AG08395 (cell line): ENCODE data around the gene ENPP1.
A peak's percentile ranks its signal among the peaks of the same experiment; 100 is the strongest.
"Not testable (repeated sequence)": the region's sequence is repeated elsewhere in the genome, so short reads cannot be mapped to it uniquely, and the experiment has no call there.

Experiments
- DNase-seq: peaks from one replicate; pipeline ENCODE4 v3.0.0; 2012; ENCODE audit warnings: mixed read lengths, low spot score

The ENPP1 gene

DNA sequence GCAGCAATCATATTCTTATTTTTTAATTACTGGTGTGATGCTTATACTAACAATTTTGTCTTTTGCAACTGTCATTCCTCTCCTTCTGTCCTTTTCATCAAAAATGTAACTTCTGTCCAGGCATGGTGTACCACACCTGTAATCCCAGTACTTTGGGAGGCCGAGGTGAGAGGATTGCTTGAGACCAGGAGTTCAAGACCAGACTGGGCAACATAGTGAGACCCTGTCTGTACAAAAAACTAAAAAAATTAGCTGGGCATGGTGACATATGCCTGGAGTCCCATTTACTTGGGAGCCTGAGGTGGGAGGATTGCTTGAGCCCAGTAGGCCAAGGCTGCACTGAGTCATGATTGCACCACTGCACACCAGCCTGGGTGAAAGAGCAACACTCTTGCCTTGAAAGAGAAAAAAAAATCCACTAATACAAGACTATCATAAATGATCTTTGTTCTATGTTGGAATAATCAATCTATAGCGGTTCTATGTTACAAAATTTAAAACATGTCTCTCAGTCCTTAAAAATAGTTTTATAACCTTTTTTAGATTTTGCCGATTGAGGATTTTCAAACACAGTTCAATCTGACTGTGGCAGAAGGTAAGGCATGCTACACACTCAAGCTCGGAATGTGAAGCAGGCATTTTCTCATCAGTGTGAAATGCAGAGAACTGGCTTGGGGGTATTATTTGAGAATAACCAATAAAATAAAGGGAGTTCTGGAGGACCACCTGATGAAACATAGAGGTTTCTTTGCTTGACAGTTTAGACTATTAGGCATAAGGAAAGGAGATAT, 70.4 kb downstream of the ENPP1 start:
- no peak for DNase-seq

DNA sequence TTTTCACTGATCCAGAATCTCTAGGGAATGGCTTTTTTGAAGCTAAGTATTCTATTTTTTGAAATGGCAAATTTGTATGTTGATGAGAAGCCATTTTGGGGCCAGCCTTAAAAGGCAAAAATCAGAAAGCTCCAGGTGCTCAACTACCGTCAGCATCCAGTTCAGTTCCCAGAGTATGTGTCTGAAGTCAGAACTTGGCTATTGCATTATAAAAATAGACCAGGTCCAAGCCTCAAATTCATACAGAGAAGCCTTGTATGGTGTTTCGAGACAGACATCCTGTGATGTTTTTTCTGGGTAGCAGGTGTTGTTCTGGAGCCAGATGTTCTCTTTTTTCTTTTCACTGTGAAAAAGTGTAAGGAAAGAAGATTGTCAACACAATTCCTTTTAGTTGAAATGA, 75.2 kb downstream of the ENPP1 start:
- no peak for DNase-seq

DNA sequence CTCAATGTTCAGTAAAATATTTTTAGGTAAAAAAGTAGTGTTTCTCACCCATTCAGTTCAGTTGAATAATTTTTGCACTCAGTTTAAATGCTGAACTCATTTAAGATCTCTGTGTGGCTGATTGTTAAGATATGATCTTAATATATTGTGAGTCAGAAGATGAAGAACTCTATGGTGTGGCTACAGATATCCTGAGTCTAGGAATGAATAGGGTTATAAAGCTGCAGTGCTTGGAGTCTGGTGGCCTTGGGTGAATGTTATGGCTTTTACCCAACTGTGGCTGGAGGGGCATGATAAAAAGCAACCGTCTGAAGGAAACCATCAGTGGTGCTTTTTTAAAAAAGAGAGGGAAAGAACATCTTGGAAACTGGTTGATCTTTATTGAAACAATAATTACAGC, 77.4 kb downstream of the ENPP1 start:
- DNase-seq: no peak

DNA sequence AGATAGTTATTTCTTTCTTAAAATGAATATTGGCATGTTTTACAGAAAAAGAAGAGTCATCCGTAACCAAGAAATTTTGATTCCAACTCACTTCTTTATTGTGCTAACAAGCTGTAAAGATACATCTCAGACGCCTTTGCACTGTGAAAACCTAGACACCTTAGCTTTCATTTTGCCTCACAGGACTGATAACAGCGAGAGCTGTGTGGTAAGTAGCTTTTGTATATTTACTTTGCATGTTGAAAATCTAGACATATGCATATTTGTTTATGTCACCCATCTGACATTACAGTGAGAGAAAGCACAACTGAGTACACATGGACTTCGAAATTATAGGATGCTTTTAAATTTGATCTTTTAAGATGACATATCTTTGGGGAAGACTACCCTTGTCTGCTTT, 78.7 kb downstream of the ENPP1 start:
- DNase-seq: no peak

DNA sequence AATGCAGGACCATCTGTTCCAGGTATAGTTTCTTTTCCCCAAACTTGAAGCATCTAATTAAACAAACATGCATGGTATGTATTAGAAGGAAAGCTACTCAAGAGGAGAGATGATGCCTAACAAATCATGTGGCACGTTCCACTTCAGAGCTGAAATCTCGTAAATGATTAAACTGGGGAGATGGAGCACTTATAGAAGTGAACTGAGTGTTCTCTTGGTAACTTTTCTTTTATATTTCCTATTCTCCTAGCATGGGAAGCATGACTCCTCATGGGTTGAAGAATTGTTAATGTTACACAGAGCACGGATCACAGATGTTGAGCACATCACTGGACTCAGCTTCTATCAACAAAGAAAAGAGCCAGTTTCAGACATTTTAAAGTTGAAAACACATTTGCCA, 82.3 kb downstream of the ENPP1 start:
- DNase-seq: no peak

DNA sequence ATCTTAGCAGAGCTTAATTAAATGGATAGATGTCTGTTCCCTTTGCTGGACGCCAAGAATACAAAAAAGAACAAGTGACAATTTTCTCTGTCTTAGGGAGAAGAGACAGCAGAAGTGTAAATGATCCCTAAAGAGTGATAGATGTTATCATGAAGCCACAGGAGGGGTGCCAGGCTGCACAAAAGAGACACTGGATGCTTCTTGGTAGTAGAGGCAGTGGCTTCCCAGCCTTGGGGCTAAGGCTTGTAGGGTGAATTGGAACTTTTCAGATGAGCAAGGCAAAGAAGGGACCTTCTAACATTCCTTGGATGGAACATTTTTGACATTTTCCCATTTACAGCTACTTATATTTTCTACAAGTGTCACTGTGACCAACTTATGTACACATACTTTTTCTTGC, 85.4 kb downstream of the ENPP1 start:
- DNase-seq: no peak

DNA sequence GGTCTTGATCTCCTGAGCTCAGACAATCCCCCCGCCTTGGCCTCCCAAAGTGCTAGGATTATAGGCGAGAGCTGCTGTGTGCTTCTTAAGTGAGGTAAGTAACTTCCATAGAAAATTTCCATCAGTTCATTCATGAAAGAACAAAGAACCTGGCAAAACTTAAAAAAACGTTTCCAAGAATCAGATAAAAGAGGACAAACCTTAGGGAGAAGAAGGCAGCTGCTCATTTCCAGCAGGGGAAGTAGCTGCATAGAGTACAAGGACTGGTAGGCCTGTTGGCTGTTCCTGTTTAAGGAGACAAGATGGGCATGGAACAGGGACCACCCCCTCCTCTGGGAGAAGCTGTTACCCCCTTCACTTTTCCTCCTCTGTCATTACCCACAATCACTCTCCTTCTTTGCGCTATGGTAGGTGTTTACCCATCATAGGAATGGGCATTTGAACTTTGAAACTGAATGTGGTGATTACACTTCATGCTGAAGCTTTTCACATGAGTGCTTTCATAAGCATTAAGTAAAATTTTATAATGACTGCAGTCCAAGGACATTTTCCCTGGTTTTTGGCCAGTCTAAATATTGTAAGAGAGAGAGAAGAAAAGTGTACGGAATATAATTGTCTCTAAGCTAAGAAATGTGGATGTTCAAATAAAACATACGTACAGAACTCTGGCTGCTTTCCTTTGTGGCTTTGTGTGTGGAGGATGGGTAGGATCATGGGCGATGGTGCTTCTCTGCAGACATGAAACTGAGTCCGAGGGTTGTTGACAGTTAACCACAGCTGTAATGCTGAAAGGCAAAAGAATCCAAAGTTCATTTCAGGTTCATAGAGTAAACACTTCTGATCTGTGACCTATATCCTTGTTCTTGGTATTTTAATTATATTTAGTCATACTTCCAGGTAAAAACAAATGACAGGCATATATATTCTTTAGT, 86.9 kb downstream of the ENPP1 start:
- DNase-seq: no peak

DNA sequence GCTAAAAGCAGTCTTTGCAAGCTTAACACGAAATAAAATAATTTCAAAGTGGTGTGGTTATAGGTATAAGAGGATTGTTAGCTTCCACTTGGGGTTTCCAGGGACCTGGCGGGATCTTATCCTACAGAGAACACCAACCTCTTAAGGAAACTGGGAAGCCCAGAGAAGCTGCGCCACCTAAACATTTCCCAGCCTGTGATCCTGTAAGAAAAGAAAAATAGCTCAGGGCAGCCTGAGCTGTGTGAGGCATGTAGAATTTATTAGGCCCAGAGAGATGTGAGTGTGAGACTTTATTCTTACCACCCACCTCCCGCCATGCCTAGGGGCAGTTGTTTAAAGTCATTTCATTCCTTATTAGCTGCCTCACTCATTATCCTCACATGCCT, 89.2 kb downstream of the ENPP1 start:
- no peak for DNase-seq

DNA sequence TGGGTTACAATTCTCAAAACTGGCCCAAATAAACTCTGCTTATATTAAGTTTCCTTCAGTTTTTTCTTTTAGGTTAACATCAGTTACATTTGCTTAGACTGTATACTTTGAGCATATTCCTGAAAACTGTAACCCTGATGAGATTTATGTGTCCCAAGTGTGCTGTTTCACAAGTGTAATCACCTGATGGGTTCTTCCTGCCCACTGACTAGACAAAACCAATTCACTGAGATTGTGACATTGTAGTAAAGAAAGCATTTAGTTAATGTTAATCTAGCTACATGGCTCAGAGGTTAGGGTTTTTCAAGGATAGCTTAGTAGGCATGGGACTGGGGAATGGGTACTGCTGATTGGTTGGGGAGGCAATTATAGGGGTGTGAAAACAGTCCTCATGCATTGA, 89.8 kb downstream of the ENPP1 start:
- no peak for DNase-seq

DNA sequence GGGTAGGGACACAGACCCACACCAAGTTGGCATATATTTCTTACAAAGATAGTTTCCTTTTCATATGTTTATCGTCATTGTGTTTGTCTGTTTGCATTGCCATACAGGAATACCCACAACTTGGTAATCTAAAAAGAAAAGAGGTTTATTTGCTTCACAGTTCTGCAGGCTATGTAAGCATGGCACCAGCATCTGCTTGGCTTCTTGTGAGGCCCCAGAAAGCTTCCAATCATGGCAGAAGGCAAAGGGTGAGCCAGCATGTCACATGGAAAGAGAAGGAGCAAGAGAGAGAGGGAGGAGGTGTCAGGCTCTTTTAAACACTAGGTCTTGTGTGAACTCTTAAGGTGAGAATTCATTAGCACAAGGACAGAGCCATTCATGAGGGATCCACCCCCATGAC, 90.9 kb downstream of the ENPP1 start:
- no peak for DNase-seq

DNA sequence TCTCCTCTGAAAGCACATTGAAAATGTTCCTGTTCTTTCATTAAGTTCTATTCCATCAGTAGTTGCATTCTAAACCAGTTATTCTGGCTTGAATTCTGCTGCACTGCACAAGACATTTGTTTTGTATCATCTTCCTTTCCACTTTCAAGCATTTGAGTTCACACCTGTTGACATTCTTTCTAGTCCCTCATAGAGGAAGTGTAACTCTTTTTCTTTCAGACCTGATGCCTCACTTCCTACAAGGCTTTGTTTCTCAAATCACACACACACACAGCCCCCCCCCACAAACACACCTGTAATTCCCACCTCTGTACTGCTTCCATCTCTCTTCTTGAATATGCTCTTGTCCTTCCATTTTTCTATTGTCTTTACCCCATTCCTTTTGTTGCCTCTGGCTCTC, 92.4 kb downstream of the ENPP1 start:
- DNase-seq: no peak

DNA sequence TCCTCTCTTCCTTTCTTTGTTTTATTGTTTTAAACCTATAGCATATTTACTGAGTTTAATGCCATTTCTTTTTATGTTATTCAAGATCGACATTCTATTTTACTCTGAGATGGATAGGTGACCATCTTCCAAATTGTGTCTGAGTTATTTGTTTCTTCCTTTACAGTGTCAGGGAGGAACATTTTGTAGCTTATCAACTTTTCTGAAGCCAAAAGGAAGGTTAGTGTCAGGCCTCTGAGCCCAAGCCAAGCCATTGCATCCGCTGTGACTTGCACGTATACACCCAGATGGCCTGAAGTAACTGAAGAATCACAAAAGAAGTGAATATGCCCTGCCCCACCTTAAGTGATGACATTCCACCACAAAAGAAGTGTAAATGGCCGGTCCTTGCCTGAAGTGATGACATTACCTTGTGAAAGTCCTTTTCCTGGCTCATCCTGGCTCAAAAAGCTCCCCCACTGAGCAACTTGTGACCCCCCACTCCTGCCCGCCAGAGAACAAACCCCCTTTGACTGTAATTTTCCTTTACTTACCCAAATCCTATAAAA, 93.6 kb downstream of the ENPP1 start:
- DNase-seq: not testable (repeated sequence)

DNA sequence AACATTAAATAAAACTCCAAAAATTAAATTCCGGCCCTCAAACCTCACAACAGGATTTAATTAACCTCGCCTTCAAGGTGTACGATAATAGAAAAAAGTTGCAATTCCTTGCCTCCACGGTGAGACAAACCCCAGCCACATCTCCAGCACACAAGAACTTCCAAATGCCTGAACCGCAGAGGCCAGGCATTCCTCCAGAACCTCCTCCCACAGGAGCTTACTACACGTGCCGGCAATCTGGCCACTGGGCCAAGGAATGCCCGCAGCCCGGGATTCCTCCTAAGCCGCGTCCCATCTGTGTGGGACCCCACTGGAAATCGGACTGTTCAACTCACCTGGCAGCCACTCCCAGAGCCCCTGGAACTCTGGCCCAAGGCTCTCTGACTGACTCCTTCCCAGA, 95.9 kb downstream of the ENPP1 start:
- DNase-seq: not testable (repeated sequence)

DNA sequence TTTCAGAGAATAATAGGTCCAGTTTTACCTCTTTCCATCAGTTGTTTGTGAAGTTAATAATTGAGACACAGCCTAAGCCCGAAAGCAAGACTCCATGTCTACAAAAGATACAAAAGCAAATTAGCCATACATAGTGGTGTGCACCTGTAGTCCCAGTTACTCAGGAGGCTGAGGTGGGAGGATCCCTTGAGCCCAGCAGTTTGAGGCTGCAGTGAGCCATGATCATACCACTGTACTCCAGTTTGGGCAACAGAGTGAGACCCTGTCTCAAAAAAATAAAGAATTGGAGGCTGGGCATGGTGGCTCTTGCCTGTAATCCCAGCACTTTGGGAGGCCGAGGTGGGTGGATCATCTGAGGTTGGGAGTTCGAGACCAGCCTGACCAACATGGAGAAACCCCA, 101.0 kb downstream of the ENPP1 start:
- DNase-seq: not testable (repeated sequence)

DNA sequence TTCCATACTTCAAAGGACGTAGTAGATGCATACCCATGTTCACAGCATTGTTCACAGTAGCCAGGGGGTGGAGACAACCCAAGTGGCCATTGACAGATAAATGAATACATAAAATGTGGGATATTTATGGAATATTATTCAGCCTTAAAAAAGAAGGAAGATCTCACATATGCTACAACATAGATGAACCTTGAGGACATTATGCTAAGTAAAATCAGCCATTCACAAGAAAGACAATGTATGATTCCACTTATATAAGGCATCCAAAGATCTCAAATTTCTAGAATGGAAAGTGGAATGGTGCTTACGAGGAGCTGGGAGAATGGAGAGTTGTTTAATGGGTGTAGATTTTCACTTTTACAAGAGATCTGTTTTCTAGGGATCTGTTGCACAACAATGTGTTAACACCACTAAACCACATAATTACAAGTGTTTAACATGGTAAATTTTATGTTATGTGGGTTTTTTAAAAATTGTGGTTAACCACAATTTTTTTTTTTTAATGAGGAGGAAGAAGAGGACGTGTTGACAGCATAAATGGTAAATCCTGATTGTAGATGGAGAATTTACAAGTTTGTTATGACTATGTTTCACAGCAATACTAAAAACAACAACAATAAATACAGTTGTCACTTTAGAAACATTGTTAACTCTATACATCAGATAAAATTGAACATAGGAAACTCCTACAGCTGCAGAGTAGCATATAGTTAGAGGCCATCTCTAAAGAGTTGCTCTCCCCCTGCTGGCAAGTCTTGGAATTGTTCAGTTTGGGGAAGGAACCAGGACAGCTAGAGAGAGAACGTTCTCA, 101.8 kb downstream of the ENPP1 start:
- DNase-seq: peak; percentile 65

DNA sequence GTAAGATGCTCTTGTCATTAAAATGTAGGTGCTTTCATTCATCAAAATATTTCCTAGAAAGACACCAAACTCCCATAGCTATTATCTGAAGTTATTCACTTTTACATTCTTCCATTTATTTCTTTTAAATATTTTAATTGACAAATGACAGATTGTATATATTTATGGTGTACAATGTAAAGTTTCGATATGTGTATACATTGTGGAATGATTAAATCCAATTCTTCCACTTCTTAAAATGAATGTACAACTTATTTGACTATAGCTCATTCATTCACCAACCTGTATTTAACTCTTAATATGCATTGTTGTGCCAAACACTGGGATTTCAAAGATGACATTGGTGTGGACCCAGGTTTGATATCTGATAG, 102.4 kb downstream of the ENPP1 start:
- DNase-seq: no peak

DNA sequence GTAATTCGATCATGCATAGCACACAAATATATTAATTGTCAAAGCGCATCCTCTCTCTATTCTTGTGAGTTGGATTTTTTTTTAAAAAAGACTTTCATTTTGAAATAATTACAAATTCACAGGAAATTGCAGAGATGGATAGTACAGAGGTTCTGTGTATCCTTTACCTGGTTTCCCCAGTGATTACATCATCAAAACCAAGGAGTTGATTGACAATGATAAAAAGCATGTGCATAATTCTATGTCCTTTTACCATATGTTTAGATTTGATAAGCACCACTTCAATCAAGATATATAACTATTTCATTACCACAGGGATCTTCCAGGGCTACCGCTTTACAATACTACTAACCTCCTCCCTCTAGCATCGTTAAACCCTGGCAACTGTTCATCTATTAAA, 103.1 kb downstream of the ENPP1 start:
- no peak for DNase-seq

DNA sequence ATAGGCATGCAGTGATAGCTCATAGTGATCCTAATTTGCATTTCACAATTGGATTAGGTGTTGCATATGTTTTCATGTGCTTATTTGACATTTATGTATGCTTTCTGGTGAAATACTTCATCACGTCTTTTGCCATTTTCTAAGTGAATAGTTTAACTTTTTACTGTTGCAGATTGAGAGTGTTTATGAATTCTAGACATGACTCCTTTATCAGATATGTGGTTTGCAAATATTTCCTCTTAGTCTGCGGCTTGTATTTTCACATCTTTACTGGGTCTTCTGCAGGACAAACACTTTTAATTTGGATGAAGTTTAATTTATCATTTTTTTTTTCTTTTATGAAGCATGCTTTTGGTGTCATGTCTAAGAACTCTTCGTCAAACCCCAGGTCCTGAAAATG, 104.1 kb downstream of the ENPP1 start:
- DNase-seq: no peak

DNA sequence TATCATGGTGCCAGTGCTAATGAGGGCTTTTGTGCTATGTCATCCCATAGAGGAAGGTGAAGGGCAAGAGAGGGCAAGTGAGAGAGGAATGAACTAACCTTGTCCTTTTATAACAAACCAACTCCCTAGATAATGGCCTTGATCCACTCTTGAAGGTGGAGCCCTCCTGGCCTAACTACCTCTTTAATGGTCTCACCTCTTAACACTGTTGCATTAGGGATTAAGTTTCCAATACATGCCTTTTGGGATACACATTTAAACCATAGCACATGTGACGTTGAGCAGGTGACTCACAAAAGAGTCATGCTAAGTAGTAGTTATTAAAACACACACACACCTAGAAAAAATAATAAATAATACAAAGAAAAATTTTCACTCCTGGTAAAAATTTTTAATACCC, 106.4 kb downstream of the ENPP1 start:
- no peak for DNase-seq

DNA sequence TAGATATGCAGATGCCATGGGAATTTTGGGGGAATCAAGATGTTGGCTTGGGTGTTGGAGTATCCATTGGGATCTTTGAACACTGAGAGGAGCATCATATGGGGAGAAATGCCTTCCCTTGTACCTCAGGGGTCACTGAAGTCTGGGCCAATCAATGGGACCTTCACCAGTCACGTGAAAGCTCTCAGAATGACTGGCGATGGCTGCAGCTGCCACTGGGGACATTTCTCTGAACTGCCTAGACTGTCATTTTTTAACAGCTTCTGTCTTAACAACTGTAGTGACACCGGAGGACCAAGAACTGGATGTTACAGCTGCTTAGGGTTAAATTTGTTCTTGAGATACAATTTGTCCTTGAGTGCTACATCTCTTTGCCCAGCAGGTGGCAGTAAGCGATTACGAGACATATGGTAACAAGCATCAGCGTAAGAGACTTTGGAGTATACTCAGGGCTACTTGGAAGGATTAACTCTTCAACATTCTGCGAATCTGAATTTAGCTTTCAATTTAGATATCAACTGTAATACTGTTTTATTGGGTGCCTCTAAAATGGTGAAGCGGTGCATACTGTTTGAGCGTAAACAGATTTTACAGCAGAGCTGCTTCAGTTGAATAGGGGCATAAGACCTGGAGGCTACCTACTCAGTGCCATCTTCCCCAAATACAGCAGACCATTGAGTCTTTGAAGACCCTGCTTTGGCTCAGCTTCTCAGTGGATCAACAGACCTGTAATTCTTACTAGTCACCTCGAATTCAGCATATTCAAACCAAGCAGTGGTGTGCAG, 107.3 kb downstream of the ENPP1 start:
- DNase-seq: peak; percentile 77

DNA sequence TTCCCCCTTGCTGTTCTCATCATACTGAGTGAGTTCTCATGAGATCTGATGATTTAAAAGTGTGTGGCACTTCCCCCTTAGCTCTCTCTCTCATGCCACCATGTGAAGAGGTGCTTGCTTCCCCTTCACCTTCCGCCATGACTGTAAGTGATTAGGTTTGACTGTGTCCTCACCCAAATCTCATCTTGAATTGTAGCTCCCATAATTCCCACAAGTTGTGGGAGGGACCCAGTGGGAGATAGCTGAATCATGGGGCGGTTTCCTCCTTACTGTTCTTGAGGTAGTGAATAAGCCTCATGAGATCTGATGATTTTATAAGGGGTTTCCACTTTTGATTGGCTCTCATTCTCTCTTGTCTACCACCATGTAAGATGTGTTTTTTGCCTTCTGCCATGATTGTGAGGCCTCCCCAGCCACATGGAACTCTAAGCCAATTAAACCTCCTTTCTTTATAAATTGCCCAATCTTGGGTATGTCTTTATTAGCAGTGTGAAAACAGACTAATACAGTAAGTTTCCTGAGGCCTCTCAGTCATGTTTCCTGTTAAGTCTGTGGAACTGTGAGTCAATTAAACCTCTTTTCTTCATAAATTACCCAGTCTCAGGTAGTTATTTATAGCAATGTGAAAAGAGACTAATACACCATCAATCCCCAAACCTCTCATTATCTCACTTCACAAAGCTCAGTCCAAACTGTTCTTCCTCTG, 108.4 kb downstream of the ENPP1 start:
- DNase-seq: not testable (repeated sequence)
